Sciatic nerve (tissue), 2 donors: ENCODE results near the gene CCDC85A. TPM values are rescaled to one million over a fixed set of nuclear protein-coding genes. Genes with fewer than 3 reads are reported as not detected.

Experiments used
- ATAC-seq: fragments of 200-7000 bp; cut with Tn5 transposase; one replicate; pipeline ENCODE4 v1.9.1; 2020; ENCODE audit warnings: mild to moderate bottlenecking, moderate library complexity
- DNase-seq: peaks from one replicate; pipeline ENCODE4 v3.0.0-alpha.2; 2020; ENCODE audit warnings: low spot score
- intact Hi-C: fragments of 100-400 bp; cut with DNase I; formaldehyde crosslinking; loops from one replicate; pipeline ENCODE4 v1.14.2; 2022
- total RNA-seq: library from RNA; stranded (reverse); fragmentation: NEBNext Ultra II Directional; extraction: Animal tissue kit (Norgen Biotek cat#: 25700); gene quantifications from one replicate; pipeline ENCODE4 v1.2.1, GENCODE V29; 2021
- donor health status: DM: no; HTN: no; CAD: no.
- donor health status: DM: no; HTN: no; CAD: no.

Gene CCDC85A
- total RNA-seq, 1 donor from 2014 or later, result 3.9 TPM

DNA sequence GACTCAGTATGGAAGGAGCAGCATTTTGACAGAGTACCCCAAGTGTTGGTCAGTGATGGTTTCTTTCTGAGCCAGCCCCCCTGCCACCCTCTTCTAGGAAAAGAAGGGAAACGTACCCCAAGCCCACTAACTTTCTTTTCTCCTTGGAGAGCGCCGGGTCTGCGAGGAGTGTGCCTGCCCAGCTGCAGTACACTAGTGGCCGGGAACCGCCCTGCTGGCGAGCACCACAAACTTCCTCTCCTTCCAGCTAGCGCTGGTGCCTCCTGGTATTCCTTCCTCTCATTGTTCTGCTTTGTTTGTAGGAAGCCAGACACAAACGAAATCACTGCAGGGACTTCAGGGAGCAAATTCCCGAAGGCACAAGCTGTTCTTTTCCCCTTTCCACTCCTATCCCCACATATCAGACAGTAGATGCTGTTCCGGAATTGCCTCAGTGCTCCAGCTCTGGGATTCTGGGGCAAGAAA, 1.8 kb downstream of the CCDC85A start:
- DNase-seq, result no peak
- peak; percentile 60 for ATAC-seq
- intact Hi-C loops, result loop anchor here (10.0 kb wide), 1 partner anchor 559 kb away; no protein-coding TSS in a partner anchor

DNA sequence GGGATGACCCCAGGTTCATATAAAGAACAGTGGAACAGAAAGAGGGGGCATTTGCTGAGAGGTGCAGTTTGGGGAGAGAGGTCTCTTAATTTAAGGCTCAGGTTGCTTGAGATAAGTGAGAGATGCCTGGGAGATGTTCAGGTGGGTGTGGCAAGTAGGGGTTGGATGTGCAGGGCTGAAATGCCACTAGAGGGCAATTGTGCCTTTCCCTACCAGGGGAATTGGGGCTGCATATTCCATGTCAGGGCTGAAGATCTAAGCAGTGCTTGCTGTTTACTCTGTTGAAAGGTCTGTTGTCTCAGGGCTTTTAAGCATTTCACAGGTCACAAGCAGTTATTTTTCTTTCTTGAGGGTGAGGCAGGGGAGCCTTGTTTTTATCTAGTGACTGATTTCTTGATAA, 7.8 kb downstream of the CCDC85A start:
- intact Hi-C loops, result no loop called here
- DNase-seq, result no peak
- no peak for ATAC-seq

DNA sequence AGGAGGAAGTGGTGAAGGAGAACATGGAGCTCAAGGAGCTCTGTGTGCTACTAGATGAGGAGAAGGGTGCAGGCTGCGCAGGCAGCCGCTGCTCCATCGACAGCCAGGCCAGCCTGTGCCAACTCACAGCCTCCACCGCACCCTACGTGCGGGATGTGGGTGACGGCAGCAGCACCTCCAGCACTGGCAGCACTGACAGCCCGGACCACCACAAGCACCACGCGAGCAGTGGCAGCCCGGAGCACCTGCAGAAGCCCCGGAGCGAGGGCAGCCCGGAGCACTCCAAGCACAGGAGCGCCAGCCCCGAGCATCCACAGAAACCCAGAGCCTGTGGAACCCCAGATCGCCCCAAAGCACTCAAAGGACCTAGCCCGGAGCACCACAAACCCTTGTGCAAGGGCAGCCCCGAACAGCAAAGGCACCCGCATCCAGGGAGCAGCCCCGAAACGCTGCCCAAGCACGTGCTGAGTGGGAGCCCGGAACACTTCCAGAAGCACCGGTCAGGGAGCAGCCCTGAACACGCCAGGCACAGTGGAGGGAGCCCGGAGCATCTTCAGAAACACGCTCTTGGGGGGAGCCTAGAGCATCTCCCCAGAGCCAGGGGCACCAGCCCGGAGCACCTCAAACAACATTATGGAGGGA, 9.0 kb downstream of the CCDC85A start:
- ATAC-seq (no peak), DNase-seq (no peak)
- intact Hi-C loops, result no loop called here

DNA sequence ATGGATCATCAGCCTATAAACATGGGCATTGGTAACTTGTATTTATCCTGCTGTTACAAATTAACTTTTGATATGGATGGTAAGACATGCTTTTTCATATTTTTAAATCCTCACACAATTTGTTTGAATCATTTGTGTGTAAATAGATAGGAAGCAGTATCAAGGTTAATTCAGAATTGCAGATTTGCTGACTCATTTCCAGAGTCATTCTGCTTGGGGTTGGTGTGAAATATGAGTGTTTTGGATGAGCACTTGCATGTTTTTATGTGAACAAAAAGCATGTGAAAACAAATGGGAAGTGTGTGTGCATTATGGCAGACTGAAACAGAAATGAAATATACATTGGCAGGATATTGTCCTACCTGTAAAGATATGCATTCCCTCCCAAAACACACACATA, 11.8 kb downstream of the CCDC85A start:
- intact Hi-C loops, result no loop called here
- DNase-seq (no peak), ATAC-seq (no peak)

DNA sequence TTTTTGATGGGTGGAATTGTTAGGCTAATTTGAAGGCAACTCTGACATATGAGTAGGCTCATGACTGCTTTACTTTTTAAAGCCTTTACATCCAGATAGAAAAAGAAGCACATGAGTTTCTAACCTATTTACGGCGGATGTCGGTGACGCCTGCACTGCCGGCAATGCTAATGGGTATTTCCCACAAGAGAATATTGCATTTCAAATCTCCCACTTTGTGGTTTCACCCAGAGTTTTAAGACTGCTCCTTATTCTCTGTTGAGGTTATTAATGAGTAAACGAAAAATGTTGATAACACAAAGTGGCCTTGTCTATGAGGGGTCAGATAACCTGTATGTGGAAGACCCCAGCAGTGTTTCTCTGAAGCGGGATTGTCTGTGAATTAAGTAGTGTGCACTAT, 14.0 kb downstream of the CCDC85A start:
- intact Hi-C loops, result no loop called here
- no peak for ATAC-seq
- no peak for DNase-seq

GRCh38 chr2:56198936-56199335, 15.1 kb downstream of the CCDC85A start:
- DNase-seq (no peak), ATAC-seq (no peak)
- intact Hi-C loops, result no loop called here

GRCh38 chr2:56199492-56199891, 15.7 kb downstream of the CCDC85A start:
- DNase-seq, result no peak
- intact Hi-C loops, result no loop called here
- ATAC-seq, result no peak

GRCh38 chr2:56202381-56203121, 18.8 kb downstream of the CCDC85A start:
- DNase-seq (no peak), ATAC-seq (no peak)
- intact Hi-C loops, result no loop called here

- intact Hi-C loops, result no loop called here
- ATAC-seq, result no peak
- no peak for DNase-seq
Observed at GRCh38 chr2:56204556-56204955, 20.8 kb downstream of the CCDC85A start.

DNA sequence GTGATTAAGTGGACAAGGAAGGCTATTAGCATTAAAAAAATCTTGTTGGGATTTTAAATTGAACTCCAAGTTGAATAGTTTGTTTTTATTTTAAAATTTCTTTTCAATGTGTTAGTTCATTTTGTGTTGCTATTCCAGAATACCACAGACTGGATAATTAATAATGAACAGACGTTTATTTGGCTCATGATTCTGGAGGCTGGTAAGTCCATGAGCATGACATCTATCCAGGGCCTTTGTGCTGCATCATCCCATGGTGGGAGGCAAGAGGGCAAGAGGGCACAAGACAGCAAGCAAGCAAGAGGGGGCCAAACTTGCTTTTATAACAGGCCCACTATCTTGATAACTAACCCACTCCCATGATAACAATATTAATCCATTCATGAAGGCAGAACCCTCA, 22.5 kb downstream of the CCDC85A start:
- no peak for DNase-seq
- no peak for ATAC-seq
- intact Hi-C loops, result no loop called here

DNA sequence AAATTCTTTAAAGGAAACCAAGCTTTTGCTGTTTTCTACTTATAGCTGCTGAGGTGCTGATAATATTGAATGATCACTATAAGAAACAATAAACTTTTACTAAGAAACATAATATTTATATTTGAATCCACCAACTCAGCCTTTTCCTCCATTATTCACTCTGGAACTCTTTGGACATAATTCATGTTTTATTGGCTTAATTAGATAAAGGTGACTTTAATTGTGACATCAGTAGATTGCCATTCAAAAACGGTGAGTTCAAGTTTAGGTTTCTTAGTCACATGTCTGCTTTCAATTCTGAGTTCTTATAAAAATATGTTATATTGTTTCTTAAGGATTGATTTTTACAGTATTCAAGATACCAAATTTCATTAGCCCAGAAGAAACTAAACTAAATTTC, 24.0 kb downstream of the CCDC85A start:
- intact Hi-C loops, result no loop called here
- no peak for DNase-seq
- ATAC-seq, result no peak

GRCh38 chr2:56208380-56208779, 24.6 kb downstream of the CCDC85A start:
- DNase-seq (no peak), ATAC-seq (no peak)
- intact Hi-C loops, result no loop called here

GRCh38 chr2:56209701-56210100, 25.9 kb downstream of the CCDC85A start:
- ATAC-seq (no peak), DNase-seq (no peak)
- intact Hi-C loops, result no loop called here

DNA sequence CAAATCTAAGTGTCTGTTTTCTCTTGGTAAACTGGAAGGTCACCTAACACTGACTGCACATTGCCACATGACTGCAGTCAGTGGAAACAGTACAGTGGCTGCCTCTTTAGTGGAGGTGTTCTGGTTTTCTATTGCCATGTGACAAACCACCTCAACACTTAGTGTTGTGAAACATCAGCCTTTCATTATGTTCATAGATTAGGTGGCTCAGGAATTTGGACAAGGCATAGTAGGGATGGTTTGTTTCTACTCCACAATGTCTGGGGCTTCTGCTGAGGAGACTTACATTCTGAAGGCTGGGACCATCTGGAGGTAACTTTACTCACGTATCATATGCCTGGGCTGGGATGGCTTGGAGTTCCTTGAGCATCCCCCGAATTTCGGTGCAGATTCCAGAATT, 26.5 kb downstream of the CCDC85A start:
- ATAC-seq (no peak), DNase-seq (no peak)
- intact Hi-C loops, result no loop called here

GRCh38 chr2:56211048-56211447, 27.3 kb downstream of the CCDC85A start:
- no peak for DNase-seq

DNA sequence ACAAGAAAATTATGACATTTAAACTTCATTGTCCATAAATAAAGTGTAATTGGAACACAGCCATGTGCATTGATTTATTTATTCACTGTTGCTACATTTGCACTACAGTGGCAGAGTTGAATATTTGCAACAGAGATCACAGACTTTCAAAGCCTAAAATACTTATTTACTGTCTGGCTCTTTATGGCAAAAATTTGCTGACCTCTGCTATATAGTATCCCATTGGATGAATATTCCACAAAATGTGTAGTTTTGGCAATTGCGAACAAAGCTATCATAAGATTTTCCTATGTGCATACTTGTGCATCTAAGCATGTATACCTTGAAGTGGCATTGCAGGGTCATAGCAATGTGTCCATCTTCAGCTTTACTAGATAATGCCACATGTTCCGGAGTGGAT, 32.1 kb downstream of the CCDC85A start:
- DNase-seq (no peak), ATAC-seq (no peak)
- intact Hi-C loops, result no loop called here

More at GRCh38 chr2:56211048-56211447, 27.3 kb downstream of the CCDC85A start:
- no peak for ATAC-seq
- intact Hi-C loops, result no loop called here

GRCh38 chr2:56217106-56217505, 33.3 kb downstream of the CCDC85A start:
- intact Hi-C loops, result no loop called here
- ATAC-seq, result no peak
- no peak for DNase-seq

GRCh38 chr2:56222481-56222880, 38.7 kb downstream of the CCDC85A start:
- ATAC-seq (no peak), DNase-seq (no peak)
- intact Hi-C loops, result no loop called here

- intact Hi-C loops, result no loop called here
- ATAC-seq (no peak), DNase-seq (no peak)
Observed at GRCh38 chr2:56224316-56224715, 40.5 kb downstream of the CCDC85A start.

DNA sequence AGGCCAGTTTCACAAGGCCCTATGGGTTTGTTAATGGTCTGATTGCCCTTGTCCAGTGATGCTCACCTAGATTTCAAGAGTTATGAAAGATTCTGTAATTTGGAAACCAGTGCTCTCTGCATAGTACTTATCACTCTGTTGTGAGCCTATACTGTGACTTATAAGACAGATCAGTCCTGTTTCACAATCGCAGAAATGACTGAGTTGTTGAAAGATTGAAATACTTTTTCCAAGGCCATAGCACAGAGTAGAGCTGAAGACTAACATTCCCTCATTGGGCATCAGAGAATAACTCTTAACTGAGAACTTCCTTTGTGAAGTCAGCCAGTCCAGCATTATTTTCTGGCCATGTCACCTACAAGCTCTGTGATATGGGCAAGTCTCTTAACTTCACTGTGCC, 44.0 kb downstream of the CCDC85A start:
- no peak for ATAC-seq
- intact Hi-C loops, result no loop called here
- no peak for DNase-seq
